ENCODE results near the gene SEC61G.

Gene SEC61G

DNA sequence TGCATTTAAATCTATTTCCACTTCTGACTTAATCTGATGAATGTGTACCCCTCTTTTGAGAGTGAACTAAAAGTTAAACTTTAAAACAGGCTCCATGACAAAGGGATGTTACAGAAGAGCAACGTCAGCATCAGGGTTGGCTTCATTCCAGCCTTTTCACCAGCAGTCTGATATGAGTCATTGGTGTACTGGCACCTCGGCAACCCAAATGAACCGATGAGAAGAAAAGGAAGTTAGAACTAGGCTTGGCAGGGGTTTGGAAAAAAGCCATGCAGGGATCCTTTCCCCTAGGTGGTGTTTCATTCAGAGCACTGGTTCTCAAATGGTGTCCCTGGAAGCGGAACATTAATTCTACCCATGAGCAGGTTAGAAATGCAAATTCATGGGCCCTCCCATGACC is 53.6 kb downstream of the SEC61G start:
- TF ChIP-seq, protein P1, sequence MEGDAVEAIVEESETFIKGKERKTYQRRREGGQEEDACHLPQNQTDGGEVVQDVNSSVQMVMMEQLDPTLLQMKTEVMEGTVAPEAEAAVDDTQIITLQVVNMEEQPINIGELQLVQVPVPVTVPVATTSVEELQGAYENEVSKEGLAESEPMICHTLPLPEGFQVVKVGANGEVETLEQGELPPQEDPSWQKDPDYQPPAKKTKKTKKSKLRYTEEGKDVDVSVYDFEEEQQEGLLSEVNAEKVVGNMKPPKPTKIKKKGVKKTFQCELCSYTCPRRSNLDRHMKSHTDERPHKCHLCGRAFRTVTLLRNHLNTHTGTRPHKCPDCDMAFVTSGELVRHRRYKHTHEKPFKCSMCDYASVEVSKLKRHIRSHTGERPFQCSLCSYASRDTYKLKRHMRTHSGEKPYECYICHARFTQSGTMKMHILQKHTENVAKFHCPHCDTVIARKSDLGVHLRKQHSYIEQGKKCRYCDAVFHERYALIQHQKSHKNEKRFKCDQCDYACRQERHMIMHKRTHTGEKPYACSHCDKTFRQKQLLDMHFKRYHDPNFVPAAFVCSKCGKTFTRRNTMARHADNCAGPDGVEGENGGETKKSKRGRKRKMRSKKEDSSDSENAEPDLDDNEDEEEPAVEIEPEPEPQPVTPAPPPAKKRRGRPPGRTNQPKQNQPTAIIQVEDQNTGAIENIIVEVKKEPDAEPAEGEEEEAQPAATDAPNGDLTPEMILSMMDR (conservative IDR thresholded peaks at IDR 0.05; ENCODE audit: low read length): no peak
- no peak for TF ChIP-seq EZH2phosphoT487 (IDR thresholded peaks at IDR 0.05; ENCODE audit: borderline replicate concordance)
- Histone ChIP-seq H3K9ac (ENCODE audit: low read depth, low read length, poor library complexity, severe bottlenecking) (no peak overlapping the region), H3K4me2 (ENCODE audit: low read depth, low read length, poor library complexity, severe bottlenecking) (no peak overlapping the region)

GRCh38 chr7:54704851-54705250 is 54.2 kb downstream of the SEC61G start:
- H2AFZ ChIP-seq (ENCODE audit: low read length): no peak overlapping the region
- no peaks in the 10 kb centered on the region for H3K9me2 ChIP-seq (replicated peaks; ENCODE audit: low read depth, low read length)
- no peak overlapping the region for H3K4me3 ChIP-seq (ENCODE audit: low read length, poor library complexity, severe bottlenecking)

More for the DNA sequence above, 53.6 kb downstream of the SEC61G start:
- H3K4me3 ChIP-seq (ENCODE audit: low read length, poor library complexity, severe bottlenecking): no peak overlapping the region
- no peaks in the 10 kb centered on the region for H3K79me2 ChIP-seq (ENCODE audit: insufficient read depth, low read length)
- H3F3A ChIP-seq (ENCODE audit: low read depth): no peaks in the 10 kb centered on the region
- H2AFZ ChIP-seq (ENCODE audit: low read length): no peak overlapping the region
- no peaks in the 10 kb centered on the region for H3K9me2 ChIP-seq (replicated peaks; ENCODE audit: low read depth, low read length)
- H4K20me1 ChIP-seq (ENCODE audit: insufficient read depth, low read length, poor library complexity, severe bottlenecking): no peaks in the 10 kb centered on the region
- H3K27me3 ChIP-seq (ENCODE audit: insufficient read depth, low read length, poor library complexity, severe bottlenecking): no peaks in the 10 kb centered on the region
- H3K36me3 ChIP-seq (ENCODE audit: insufficient read depth, low read length): no peaks in the 10 kb centered on the region
- no peaks in the 10 kb centered on the region for H3K9me3 ChIP-seq (ENCODE audit: insufficient read depth, low read depth, low read length)
- H3K4me1 ChIP-seq (ENCODE audit: insufficient read depth, low read length, poor library complexity, severe bottlenecking): no peaks in the 10 kb centered on the region

More at GRCh38 chr7:54704851-54705250, 54.2 kb downstream of the SEC61G start:
- no peaks in the 10 kb centered on the region for H3K4me1 ChIP-seq (ENCODE audit: insufficient read depth, low read length, poor library complexity, severe bottlenecking)
- no peaks in the 10 kb centered on the region for H3K27me3 ChIP-seq (ENCODE audit: insufficient read depth, low read length, poor library complexity, severe bottlenecking)
- no peak overlapping the region for H3K9ac ChIP-seq (ENCODE audit: low read depth, low read length, poor library complexity, severe bottlenecking)
- no peak for TF ChIP-seq EZH2phosphoT487 (IDR thresholded peaks at IDR 0.05; ENCODE audit: borderline replicate concordance)
- TF ChIP-seq, protein P1 (conservative IDR thresholded peaks at IDR 0.05; ENCODE audit: low read length): no peak
- H4K20me1 ChIP-seq (ENCODE audit: insufficient read depth, low read length, poor library complexity, severe bottlenecking): no peaks in the 10 kb centered on the region
- H3K9me3 ChIP-seq (ENCODE audit: insufficient read depth, low read depth, low read length): no peaks in the 10 kb centered on the region
- H3F3A ChIP-seq (ENCODE audit: low read depth): no peaks in the 10 kb centered on the region
- no peak overlapping the region for H3K4me2 ChIP-seq (ENCODE audit: low read depth, low read length, poor library complexity, severe bottlenecking)
- no peaks in the 10 kb centered on the region for H3K79me2 ChIP-seq (ENCODE audit: insufficient read depth, low read length)
- no peaks in the 10 kb centered on the region for H3K36me3 ChIP-seq (ENCODE audit: insufficient read depth, low read length)

All from Loucy (cell line).